ENCODE measurements around the gene ARL4A. TPM values are rescaled to one million over a fixed set of nuclear protein-coding genes. Genes with fewer than 3 reads are reported as not detected.

Gene ARL4A
- total and polyA plus RNA-seq, 2 of the 8 experiments (the other 6 are each of a cell fraction or from before 2014, with no cell fraction given): 14.5 to 29.2 TPM

DNA sequence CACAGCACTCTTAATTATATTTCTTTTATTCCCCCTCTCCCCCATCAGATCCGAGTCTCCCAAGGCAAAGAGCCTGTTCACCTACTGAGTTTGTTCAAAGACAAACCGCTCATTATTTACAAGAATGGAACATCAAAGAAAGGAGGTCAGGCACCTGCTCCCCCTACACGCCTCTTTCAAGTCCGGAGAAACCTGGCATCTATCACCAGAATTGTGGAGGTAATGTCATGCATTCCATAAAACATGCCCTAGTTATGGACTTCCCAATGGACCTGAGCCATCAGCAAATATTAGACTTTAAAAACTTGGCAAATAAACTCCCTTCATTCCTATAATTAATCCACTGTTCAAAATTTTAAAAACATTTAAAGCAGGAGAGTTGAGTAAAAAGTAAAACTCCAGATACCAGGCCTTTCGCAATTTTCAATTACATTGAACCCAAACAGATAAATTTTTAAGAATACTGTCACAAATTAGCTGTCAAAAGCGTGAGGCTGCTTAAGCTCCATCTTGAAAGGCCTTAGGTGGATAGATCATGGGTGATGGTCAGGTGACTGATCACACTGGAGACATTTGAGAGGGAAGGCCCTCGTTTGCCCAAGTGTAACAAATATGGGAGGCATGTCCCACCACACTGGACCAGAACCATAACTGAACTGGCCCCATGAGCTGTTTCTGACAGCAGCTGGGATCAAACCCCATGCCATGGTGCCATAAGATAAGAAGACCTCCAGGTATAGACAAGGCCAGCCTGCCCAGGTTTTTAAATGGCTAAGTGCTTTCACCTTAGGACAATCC lies 46.9 kb upstream of the ARL4A start:
- CTCF ChIA-PET (ENCODE audit: partially characterized antibody): interaction anchor here (1.2 to 1.9 kb wide), 4 partner anchors 17 to 623 kb away, joined by 3 to 5 read pairs (median 3); no protein-coding TSS in a partner anchor
- Histone ChIP-seq H2BK15ac (ENCODE audit: low read length) (no peak overlapping the region), H3K79me1 (ENCODE audit: low read depth, low read length) (no peaks in the 10 kb centered on the region), H3K79me2 (ENCODE audit: control insufficient read depth in 1 of 2, insufficient read depth in 2 of 2, low read length in 2 of 2) (no peaks in the 10 kb centered on the region), H3K9me3 (ENCODE audit: insufficient read depth in 2 of 2, low read depth in 1 of 2, low read length in 1 of 2) (no peaks in the 10 kb centered on the region), H4K20me1 (replicated peaks in 1 of 2; ENCODE audit: control insufficient read depth in 1 of 2, insufficient read depth in 2 of 2, low read length in 2 of 2) (no peaks in the 10 kb centered on the region), H3K36me3 (ENCODE audit: control insufficient read depth in 2 of 4, insufficient read depth in 4 of 4, low read length in 3 of 4) (no peaks in the 10 kb centered on the region), H3K9ac (replicated peaks in 1 of 4; ENCODE audit: extremely low read depth in 1 of 4, low read depth in 3 of 4, low read length in 3 of 4) (no peak overlapping the region), H3K4me1 (replicated peaks in 1 of 4; ENCODE audit: control insufficient read depth in 3 of 4, insufficient read depth in 4 of 4, low read length in 3 of 4) (no peaks in the 10 kb centered on the region), H3K23me2 (ENCODE audit: low read depth, low read length) (no peaks in the 10 kb centered on the region), H3K4me3 (ENCODE audit: extremely low read depth in 1 of 4, insufficient read depth in 2 of 4, low read depth in 3 of 4, low read length in 4 of 4) (no peak overlapping the region), H3K14ac (ENCODE audit: insufficient read length) (no peak overlapping the region), H2AFZ (ENCODE audit: low read length) (no peak overlapping the region), H2BK12ac (ENCODE audit: low read depth, low read length) (no peak overlapping the region), H2BK120ac (replicated peaks; ENCODE audit: low read depth, low read length) (no peak overlapping the region), H4K91ac (replicated peaks; ENCODE audit: insufficient read length, low read length) (no peak overlapping the region), H3K56ac (replicated peaks; ENCODE audit: insufficient read length, low read depth, low read length) (no peak overlapping the region), H3K27me3 (replicated peaks in 1 of 4; ENCODE audit: control insufficient read depth in 3 of 4, extremely low read depth in 1 of 4, insufficient read depth in 3 of 4, low read length in 3 of 4) (no peaks in the 10 kb centered on the region), H3K27ac (ENCODE audit: low read depth, low read length) (no peak overlapping the region), H4K8ac (ENCODE audit: extremely low read depth, insufficient read depth, low read length) (no peak overlapping the region), H3K23ac (ENCODE audit: insufficient read length) (no peak overlapping the region), H3K18ac (ENCODE audit: extremely low read depth, low read length) (no peak overlapping the region), H2BK5ac (ENCODE audit: low read depth, low read length) (no peak overlapping the region), H3K4ac (replicated peaks; ENCODE audit: insufficient read length, low read depth, low read length) (no peak overlapping the region), H2AK5ac (ENCODE audit: low read depth, low read length) (no peak overlapping the region), H2BK20ac (ENCODE audit: low read length) (no peak overlapping the region), H4K5ac (ENCODE audit: insufficient read length, low read depth, low read length) (no peak overlapping the region), H3K4me2 (ENCODE audit: insufficient read depth in 1 of 2, low read depth in 2 of 2, low read length in 2 of 2) (no peak overlapping the region)
- no peak for DNase-seq (ENCODE audit: low read depth in 1 of 2, low spot score in 2 of 2)
- POLR2A ChIA-PET (ENCODE audit: partially characterized antibody): no interaction called here
- 91% methylated on average over 7 of the region's 7 CpGs; no CpG with 5 or more reads in 1 of the 2 experiments for WGBS, 2 experiments (ENCODE audit: extremely low coverage in 1 of 2, insufficient coverage in 1 of 2, insufficient read length in 1 of 2, insufficient replicate concordance in 2 of 2, low coverage in 1 of 2, low lambda C conversion rate in 2 of 2, missing lambda C conversion rate in 1 of 2)
- FAIRE-seq: no peak
- no peak for TF ChIP-seq CTBP2 (IDR thresholded peaks at IDR 0.05; ENCODE audit: borderline replicate concordance, insufficient read depth, insufficient read length, low read length)
- no peak for TF ChIP-seq CEBPB (IDR thresholded peaks at IDR 0.05; ENCODE audit: low read depth, low read length)
- TF ChIP-seq EZH2 (IDR thresholded peaks at IDR 0.05; ENCODE audit: low read depth, low read length, severe bottlenecking): no peak
- TF ChIP-seq CHD2 (IDR thresholded peaks at IDR 0.05; ENCODE audit: low read length): no peak
- no peak for TF ChIP-seq CBX8 (IDR thresholded peaks at IDR 0.05; ENCODE audit: borderline replicate concordance, low read depth, low read length)
- TF ChIP-seq BCL11A (IDR thresholded peaks at IDR 0.05; ENCODE audit: low read depth in 2 of 2, low read length in 2 of 2): no peak
- no peak for TF ChIP-seq YY1 (IDR thresholded peaks at IDR 0.05; ENCODE audit: low read depth, low read length)
- TF ChIP-seq TAF1 (IDR thresholded peaks at IDR 0.05; ENCODE audit: low read depth, low read length): no peak
- no peak for TF ChIP-seq JUN (IDR thresholded peaks at IDR 0.05; ENCODE audit: low read depth, low read length)
- TF ChIP-seq EGR1 (IDR thresholded peaks at IDR 0.05; ENCODE audit: borderline replicate concordance, low read depth, low read length): no peak
- TF ChIP-seq KDM1A (IDR thresholded peaks at IDR 0.05; ENCODE audit: borderline replicate concordance, low read length): no peak
- no peak for TF ChIP-seq CREB1 (IDR thresholded peaks at IDR 0.05)
- TF ChIP-seq FOSL1 (IDR thresholded peaks at IDR 0.05; ENCODE audit: insufficient read depth, low read depth, low read length): no peak
- TF ChIP-seq SAP30 (IDR thresholded peaks at IDR 0.05; ENCODE audit: insufficient read depth, insufficient replicate concordance, low read length): no peak

All from H1 (cell line).